Hematopoietic multipotent progenitor cell treated with erythropoietin and hydrocortisone succinate and interleukin-3 and kit ligand, for 17 days (in vitro differentiated cells): ENCODE measurements around the gene GEMIN5.
A peak's percentile ranks its signal among the peaks of the same experiment; 100 is the strongest.
"Not testable (repeated sequence)": the region's sequence is repeated elsewhere in the genome, so short reads cannot be mapped to it uniquely, and the experiment has no call there.

Experiments used
- DNase-seq: peaks from one replicate; pipeline ENCODE4 v3.0.0-alpha.2; 2015; ENCODE audit warnings: low spot score

The GEMIN5 gene

GRCh38 chr5:154940772-154941620 is 3.0 kb upstream of the GEMIN5 start, which contains the start of gene MRPL22:
Gene MRPL22 (plus strand): TSS chr5:154941073. CDS start chr5:154941111, 38 bp downstream.
- DNase-seq, result peak; percentile 97

- DNase-seq, result no peak
Observed at GRCh38 chr5:154940375-154940771, 2.4 kb upstream of the GEMIN5 start.

GRCh38 chr5:154939387-154939786 is 1.4 kb upstream of the GEMIN5 start:
- not testable (repeated sequence) for DNase-seq

GRCh38 chr5:154937186-154937717 is 759 bp downstream of the GEMIN5 start:
- peak; percentile 12 for DNase-seq

GRCh38 chr5:154934881-154935280 is 3.1 kb downstream of the GEMIN5 start:
- no peak for DNase-seq

- no peak for DNase-seq
Observed at GRCh38 chr5:154933537-154933936, 4.5 kb downstream of the GEMIN5 start.

- DNase-seq, result no peak
Observed at GRCh38 chr5:154923441-154924430, 14.3 kb downstream of the GEMIN5 start.

- DNase-seq, result peak; percentile 29
Observed at GRCh38 chr5:154917757-154918156, 20.3 kb downstream of the GEMIN5 start.

GRCh38 chr5:154916874-154917273 is 21.1 kb downstream of the GEMIN5 start:
- DNase-seq, result no peak

GRCh38 chr5:154905601-154906000 is 32.4 kb downstream of the GEMIN5 start:
- DNase-seq, result not testable (repeated sequence)

GRCh38 chr5:154901913-154902312 is 36.1 kb downstream of the GEMIN5 start:
- no peak for DNase-seq

GRCh38 chr5:154901276-154901675 is 36.7 kb downstream of the GEMIN5 start:
- DNase-seq, result no peak

GRCh38 chr5:154900066-154900465 is 37.9 kb downstream of the GEMIN5 start:
- DNase-seq, result no peak

GRCh38 chr5:154899151-154899816 is 38.7 kb downstream of the GEMIN5 start:
- no peak for DNase-seq

GRCh38 chr5:154898210-154898609 is 39.8 kb downstream of the GEMIN5 start:
- no peak for DNase-seq

- DNase-seq, result no peak
Observed at GRCh38 chr5:154896562-154897165, 41.3 kb downstream of the GEMIN5 start.

GRCh38 chr5:154895606-154896561 is 42.1 kb downstream of the GEMIN5 start:
- no peak for DNase-seq

GRCh38 chr5:154893381-154893780 is 44.6 kb downstream of the GEMIN5 start:
- DNase-seq, result no peak

- DNase-seq, result no peak
Observed at GRCh38 chr5:154892369-154892771, 45.6 kb downstream of the GEMIN5 start.

- no peak for DNase-seq
Observed at GRCh38 chr5:154885439-154885838, 52.6 kb downstream of the GEMIN5 start.
